Activated naive CD8-positive, alpha-beta T cell treated with anti-CD3 and anti-CD28 coated beads, Interleukin-2, amount 50 U/mL, for 16 hours (primary cell): ENCODE results near the gene DCD.
"Not testable (repeated sequence)": the region's sequence is repeated elsewhere in the genome, so short reads cannot be mapped to it uniquely, and the experiment has no call there.

Experiments
- DNase-seq: peaks from one replicate; pipeline ENCODE4 v3.0.0-alpha.2; 2020; ENCODE audit warnings: low read depth, low spot score

The DCD gene

GRCh38 chr12:54654926-54655325, 6.8 kb upstream of the DCD start:
- no peak for DNase-seq

- DNase-seq: no peak
Observed at GRCh38 chr12:54653025-54653424, 4.9 kb upstream of the DCD start.

GRCh38 chr12:54650889-54651288, 2.7 kb upstream of the DCD start:
- no peak for DNase-seq

GRCh38 chr12:54650409-54650808, 2.2 kb upstream of the DCD start:
- DNase-seq: no peak

GRCh38 chr12:54649825-54650224, 1.7 kb upstream of the DCD start:
- no peak for DNase-seq

GRCh38 chr12:54641554-54641953, 6.6 kb downstream of the DCD start:
- DNase-seq: no peak

GRCh38 chr12:54641089-54641488, 7.1 kb downstream of the DCD start:
- DNase-seq: no peak

- DNase-seq: not testable (repeated sequence)
Observed at GRCh38 chr12:54639112-54639511, 9.1 kb downstream of the DCD start.

- no peak for DNase-seq
Observed at GRCh38 chr12:54634795-54635194, 13.4 kb downstream of the DCD start, which contains the start of gene LACRT. Gene LACRT, minus strand, starts transcription at chr12:54634895. Its CDS starts 54 bp downstream, at chr12:54634841.

- no peak for DNase-seq
Observed at GRCh38 chr12:54631988-54632728, 16.0 kb downstream of the DCD start.

GRCh38 chr12:54631551-54631950, 16.6 kb downstream of the DCD start:
- no peak for DNase-seq

GRCh38 chr12:54629925-54630324, 18.2 kb downstream of the DCD start:
- DNase-seq: no peak

GRCh38 chr12:54628186-54628846, 19.8 kb downstream of the DCD start:
- DNase-seq: no peak

- no peak for DNase-seq
Observed at GRCh38 chr12:54627304-54627703, 20.9 kb downstream of the DCD start.

GRCh38 chr12:54625598-54625997, 22.6 kb downstream of the DCD start:
- DNase-seq: no peak

- no peak for DNase-seq
Observed at GRCh38 chr12:54624315-54625279, 23.6 kb downstream of the DCD start.

GRCh38 chr12:54622463-54623183, 25.5 kb downstream of the DCD start:
- DNase-seq: no peak

GRCh38 chr12:54616933-54617680, 31.1 kb downstream of the DCD start:
- no peak for DNase-seq

GRCh38 chr12:54612225-54612750, 35.9 kb downstream of the DCD start:
- no peak for DNase-seq

- DNase-seq: no peak
Observed at GRCh38 chr12:54611715-54612149, 36.4 kb downstream of the DCD start.
